ENCODE results near the gene FASLG.

GRCh38 chr1:172650474-172651193 is 8.3 kb upstream of the FASLG start:
- TF ChIP-seq EZH2 (IDR thresholded peaks at IDR 0.05; ENCODE audit: borderline replicate concordance, low read depth, low read length, poor library complexity, severe bottlenecking) (no peak), CTCF (conservative IDR thresholded peaks at IDR 0.05; ENCODE audit: low read depth, low read length) (no peak)
